K562 (cell line): ENCODE data around the gene MRPS5. TPM values are rescaled to one million over a fixed set of nuclear protein-coding genes. Genes with fewer than 3 reads are reported as not detected.

Source experiments
- ATAC-seq: fragments of 200-7000 bp; cut with Tn5 transposase; 3 replicates; pipeline ENCODE4 v1.9.1; 2020; ENCODE audit warnings: moderate library complexity
- BruUV-seq: library from RNA; stranded (reverse); fragments of 400-500 nt; replicated peaks from 2 replicates; lab custom pipeline; 2021; lab: Mats Ljungman, UMichigan
- CTCF ChIA-PET: fragments of 300-600 bp; formaldehyde crosslinking; extraction: SDS; loops from one replicate; lab custom pipeline; 2021; ENCODE audit warnings: low intra/inter-chr PET ratio; lab: Yijun Ruan, JAX
- POLR2A ChIA-PET: fragments of 300-600, 350-650 bp; sonication (Branson Sonifier 250); formaldehyde crosslinking; extraction: SDS; loops from one replicate; lab custom pipeline; 2021; ENCODE audit warnings: antibody characterized with exemption, inconsistent platforms; lab: Yijun Ruan, JAX
- DNase-seq, 4 experiments: peaks; one replicate each; pipeline versions ENCODE4 v3.0.0 to v3.0.0-alpha.2; 2011 to 2018; ENCODE audit warnings: low spot score in 3 of 4, mixed read lengths in 3 of 4; ENCODE audit errors: extremely low read depth in 1 of 4
- FAIRE-seq: peaks from 2 replicates; lab custom pipeline; 2011; peaks lifted over from hg19 to GRCh38; lab: Jason Lieb, UNC
- H2AFZ ChIP-seq: 2 replicates; pipeline ENCODE4 v1.6.0; 2011; ENCODE audit warnings: low read depth, low read length, control low read depth, inconsistent platforms
- H3K27ac ChIP-seq: fragments of 200-600 bp; 3 replicates; pipeline ENCODE4 v1.8.0; 2011; ENCODE audit warnings: low read depth, mild to moderate bottlenecking, control low read depth, inconsistent platforms, low read length, moderate library complexity, mixed read lengths; ENCODE audit errors: extremely low read depth
- H3K27me3 ChIP-seq, 2 experiments: fragments of 300-600 bp in 1 of 2; 2 replicates in 1 of 2; 3 replicates in 1 of 2; pipeline versions ENCODE4 v1.6.0 to v1.8.0; 2011; ENCODE audit warnings: inconsistent platforms in 2 of 2, low read length in 2 of 2, mild to moderate bottlenecking in 1 of 2, mixed read lengths in 1 of 2, moderate library complexity in 1 of 2; ENCODE audit not compliant: control insufficient read depth in 2 of 2, insufficient read depth in 2 of 2
- H3K36me3 ChIP-seq: fragments of 300-600 bp; 3 replicates; pipeline ENCODE4 v1.8.0; 2011; ENCODE audit warnings: mild to moderate bottlenecking, low read length, inconsistent platforms; ENCODE audit not compliant: control insufficient read depth, insufficient read depth
- H3K4me1 ChIP-seq, 2 experiments: fragments of 200-600 bp in 1 of 2; replicated peaks in 1 of 2; 2 replicates in 1 of 2; 3 replicates in 1 of 2; pipeline versions ENCODE4 v1.5.1 to v1.8.0; 2011; ENCODE audit warnings: inconsistent platforms in 2 of 2, low read length in 2 of 2, mild to moderate bottlenecking in 1 of 2, mixed read lengths in 1 of 2, moderate library complexity in 1 of 2; ENCODE audit not compliant: control insufficient read depth in 2 of 2, insufficient read depth in 2 of 2
- H3K4me2 ChIP-seq: 2 replicates; pipeline ENCODE4 v1.6.1; 2011; ENCODE audit warnings: low read length, control low read depth, inconsistent platforms, mixed read lengths; ENCODE audit not compliant: insufficient read depth
- H3K4me3 ChIP-seq: fragments of 200-600 bp; sonication (generic), shearing (Covaris generic); 2 replicates; pipeline ENCODE4 v1.5.1; 2016; ENCODE audit warnings: control low read depth, inconsistent platforms
- H3K79me2 ChIP-seq: fragments of 200-600 bp; 3 replicates; pipeline ENCODE4 v1.8.0; 2011; ENCODE audit warnings: low read length, inconsistent platforms; ENCODE audit not compliant: control insufficient read depth, insufficient read depth
- H3K9ac ChIP-seq, 2 experiments: 2 replicates each; pipeline versions ENCODE4 v1.6.0 to v1.6.1; 2011; ENCODE audit warnings: low read depth in 2 of 2, low read length in 2 of 2, control low read depth in 1 of 2, inconsistent platforms in 1 of 2, mild to moderate bottlenecking in 1 of 2, mixed read lengths in 1 of 2; ENCODE audit not compliant: insufficient read depth in 1 of 2
- H3K9me1 ChIP-seq: one replicate; pipeline ENCODE4 v1.6.0; 2011; ENCODE audit warnings: inconsistent platforms, mild to moderate bottlenecking, low read length, moderate library complexity; ENCODE audit not compliant: control insufficient read depth, insufficient read depth
- H3K9me3 ChIP-seq: replicated peaks from 2 replicates; pipeline ENCODE4 v1.5.1; 2011; ENCODE audit warnings: low read depth, low read length, inconsistent platforms; ENCODE audit not compliant: control insufficient read depth, insufficient read depth
- H4K20me1 ChIP-seq: replicated peaks from 2 replicates; pipeline ENCODE4 v1.6.1; 2011; ENCODE audit warnings: low read length, inconsistent platforms, mixed read lengths; ENCODE audit not compliant: control insufficient read depth, insufficient read depth
- EGR1 ChIP-seq: fragments of 450-650 bp; conservative IDR thresholded peaks from 2 replicates; pipeline ENCODE4 v1.6.1; 2017; ENCODE audit warnings: mild to moderate bottlenecking
- ETS2 ChIP-seq: IDR thresholded peaks from 2 replicates; pipeline ENCODE4 v1.6.1; 2016; ENCODE audit warnings: borderline replicate concordance, missing genetic modification characterization, mild to moderate bottlenecking, moderate library complexity, missing compliant biosample characterization; ENCODE audit not compliant: poor library complexity, severe bottlenecking
- SMAD1 ChIP-seq: fragments of 150-350 bp; IDR thresholded peaks from 2 replicates; pipeline ENCODE4 v1.6.1; 2014; ENCODE audit warnings: low read length, low read depth; ENCODE audit not compliant: partially characterized antibody
- SREBF1 ChIP-seq: fragments of 150-350 bp; IDR thresholded peaks from 2 replicates; pipeline ENCODE4 v1.6.1; 2014; ENCODE audit warnings: antibody characterized with exemption, low read depth, low read length, borderline replicate concordance
- ZNF76 ChIP-seq: fragments of 250-450 bp; sonication (Bioruptor Pico); IDR thresholded peaks from 2 replicates; pipeline ENCODE4 v1.4.0; 2020; ENCODE audit warnings: mild to moderate bottlenecking, moderate library complexity, borderline replicate concordance
- ZNF79 ChIP-seq: fragments of 250-450 bp; sonication (Bioruptor Pico); IDR thresholded peaks from 2 replicates; pipeline ENCODE4 v1.4.0; 2020; ENCODE audit warnings: low read depth, mild to moderate bottlenecking, moderate library complexity
- WGBS: fragments of 100-300 bp; shearing (Covaris generic); methylation state at CpG from one replicate; pipeline ENCODE4 v1.1.6; 2016; ENCODE audit warnings: low coverage, mixed read lengths; ENCODE audit not compliant: insufficient coverage; ENCODE audit errors: missing lambda C conversion rate; 5-methylcytosine and 5-hydroxymethylcytosine counted together
- in situ Hi-C: fragments of 300-500 bp; cut with MboI; formaldehyde crosslinking; loops from 4 replicates; pipeline ENCODE4 v1.15.0; 2018; ENCODE audit warnings: inconsistent platforms, mixed read lengths
- intact Hi-C: fragments of 100-400 bp; cut with micrococcal nuclease; formaldehyde crosslinking; loops from 2 replicates; pipeline ENCODE4 v1.14.2; 2022
- polyA plus RNA-seq, 8 experiments: library from polyadenylated mRNA; depleted of rRNA in 4 of 8; stranded (reverse) in 5 of 8; unstranded in 3 of 8; fragments of >200 nt; fragmentation: Nextera tagmentation in 2 of 8; fragmentation: Illumina TruSeq in 1 of 8; extraction: Ambion mirVana in 2 of 8; extraction: Trizol in 1 of 8; gene quantifications; 2 replicates each; pipeline versions ENCODE4 v1.2.1 to v1.2.3, GENCODE V29; 2011 to 2014; ENCODE audit warnings: inconsistent platforms in 1 of 8, missing spikeins in 1 of 8
- total RNA-seq, 7 experiments: library from RNA; depleted of rRNA in 6 of 7; stranded (reverse); fragments of >200 nt in 6 of 7; fragmentation: Illumina TruSeq in 2 of 7; extraction: Trizol in 2 of 7; gene quantifications; 2 replicates each; pipeline versions ENCODE4 v1.2.1 to v1.2.3, GENCODE V29; 2011 to 2021; ENCODE audit warnings: low replicate concordance in 1 of 7
- TF ChIP-seq, protein P1 (sequence below): fragments of 450-650 bp; IDR thresholded peaks from 2 replicates; pipeline ENCODE4 v1.6.1; 2016

MRPS5 gene
- total and polyA plus RNA-seq, 9 of the 15 experiments (the other 6 are each of a cell fraction or from before 2014, with no cell fraction given) = 85.0 to 162 (median 118) TPM

DNA sequence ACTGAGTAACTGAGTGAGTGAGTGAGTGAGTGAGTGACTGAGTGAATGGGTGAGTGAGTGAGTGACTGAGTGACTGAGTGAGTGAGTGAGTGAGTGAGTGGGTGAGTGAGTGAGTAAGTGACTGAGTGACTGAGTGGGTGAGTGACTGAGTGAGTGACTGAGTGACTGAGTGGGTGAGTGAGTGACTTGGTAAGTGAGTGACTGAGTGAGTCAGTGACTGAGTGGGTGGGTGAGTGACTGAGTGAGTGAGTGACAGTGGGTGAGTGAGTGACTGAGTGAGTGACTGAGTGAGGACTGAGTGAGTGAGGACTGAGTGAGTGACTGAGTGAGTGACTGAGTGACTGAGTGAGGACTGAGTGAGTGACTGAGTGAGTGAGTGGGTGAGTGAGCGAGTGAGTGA is 82.2 kb downstream of the MRPS5 start:
- no TSS peak for BruUV-seq
- intact Hi-C loops = no loop called here

More for the DNA sequence above, 82.2 kb downstream of the MRPS5 start:
- Histone ChIP-seq H3K4me3 (no peak overlapping the region), H3K4me2 (no peak overlapping the region), H3K79me2 (no peaks in the 10 kb centered on the region), H4K20me1 (no peaks in the 10 kb centered on the region), H3K27ac (no peak overlapping the region)
- WGBS = 0% methylated on average over 1 of the region's 1 CpG
- ATAC-seq = no peak
- TF ChIP-seq ETS2 (tag) (no peak), SMAD1 (no peak), ZNF79 (CRISPR knock-in tag) (no peak), SREBF1 (no peak), EGR1 (0 out of 2 replicates have a peak, but pooled peaks have one; percentile 12), ZNF76 (CRISPR knock-in tag) (no peak)
- TF ChIP-seq, protein P1, sequence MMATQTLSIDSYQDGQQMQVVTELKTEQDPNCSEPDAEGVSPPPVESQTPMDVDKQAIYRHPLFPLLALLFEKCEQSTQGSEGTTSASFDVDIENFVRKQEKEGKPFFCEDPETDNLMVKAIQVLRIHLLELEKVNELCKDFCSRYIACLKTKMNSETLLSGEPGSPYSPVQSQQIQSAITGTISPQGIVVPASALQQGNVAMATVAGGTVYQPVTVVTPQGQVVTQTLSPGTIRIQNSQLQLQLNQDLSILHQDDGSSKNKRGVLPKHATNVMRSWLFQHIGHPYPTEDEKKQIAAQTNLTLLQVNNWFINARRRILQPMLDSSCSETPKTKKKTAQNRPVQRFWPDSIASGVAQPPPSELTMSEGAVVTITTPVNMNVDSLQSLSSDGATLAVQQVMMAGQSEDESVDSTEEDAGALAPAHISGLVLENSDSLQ = peak; percentile 24; the same call in 1 of the 2 replicates
- TF ChIP-seq, all 486 proteins: peak for 2
- ChIA-PET CTCF (no interaction called here), POLR2A (interaction anchor here (1.2 kb wide), 1 partner anchor 24 kb away, joined by 3 read pairs; no protein-coding TSS in a partner anchor)
- Histone ChIP-seq H2AFZ (no peak overlapping the region), H3K9me3 (no peaks in the 10 kb centered on the region), H3K36me3 (no peaks in the 10 kb centered on the region), H3K27me3 (peaks cover 6 to 23% of the 10 kb centered on the region in 2 experiments; a peak in 3 of 5 replicates), H3K9ac (no peak overlapping the region), H3K9me1 (no peaks in the 10 kb centered on the region), H3K4me1 (no peaks in the 10 kb centered on the region)
- DNase-seq (no peak), FAIRE-seq (no peak)
- in situ Hi-C loops = no loop called here
